T-helper 1 cell treated with Interleukin-12 subunit alpha and Interleukin-12 subunit beta and Interleukin-4 antibody, amounts not matched to agents 30 μg/mL and 1 μg/mL, for 36 hours (primary cell): ENCODE results near the gene SKIDA1.

Experiments used
- H3K27ac Mint-ChIP-seq: one replicate; pipeline ENCODE4 v1.8.0; 2021; ENCODE audit warnings: mild to moderate bottlenecking, mixed read lengths
- H3K27me3 Mint-ChIP-seq: one replicate; pipeline ENCODE4 v1.8.0; 2021; ENCODE audit warnings: low read depth, mixed read lengths
- H3K36me3 Mint-ChIP-seq: one replicate; pipeline ENCODE4 v1.8.0; 2021; ENCODE audit warnings: low read depth, mixed read lengths
- H3K4me1 Mint-ChIP-seq: one replicate; pipeline ENCODE4 v1.8.0; 2021; ENCODE audit warnings: low read depth, mixed read lengths
- H3K4me3 Mint-ChIP-seq: one replicate; pipeline ENCODE4 v1.8.0; 2021; ENCODE audit warnings: mild to moderate bottlenecking, moderate library complexity, mixed read lengths
- H3K9me3 Mint-ChIP-seq: one replicate; pipeline ENCODE4 v1.8.0; 2021; ENCODE audit warnings: mixed read lengths

Gene SKIDA1

DNA sequence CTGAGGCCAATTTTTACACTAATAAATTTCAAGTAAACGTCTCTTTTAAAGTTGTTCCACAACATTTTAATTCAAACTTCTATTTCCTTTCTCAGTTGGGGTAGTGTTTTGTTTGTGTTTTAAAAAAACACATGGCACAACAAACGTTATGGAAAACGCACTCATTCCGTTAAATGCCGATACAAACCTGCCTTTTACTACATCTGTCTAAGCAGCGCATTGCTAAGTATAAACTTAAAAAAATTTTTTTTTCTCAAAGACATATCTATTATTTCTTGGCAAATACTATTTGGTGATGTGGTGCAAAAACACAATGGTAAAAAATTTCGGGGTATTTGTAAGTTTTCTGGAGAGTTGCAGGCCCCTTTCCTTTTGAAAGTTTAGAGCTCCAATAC lies 1.4 kb downstream of the SKIDA1 start:
- H3K36me3 Mint-ChIP-seq = peaks cover 5% of the 10 kb centered on the region
- H3K4me1 Mint-ChIP-seq = peaks cover 39% of the 10 kb centered on the region
- no peak overlapping the region for H3K4me3 Mint-ChIP-seq
- no peak overlapping the region for H3K27ac Mint-ChIP-seq
- peaks cover 74% of the 10 kb centered on the region for H3K27me3 Mint-ChIP-seq
- H3K9me3 Mint-ChIP-seq = no peaks in the 10 kb centered on the region

DNA sequence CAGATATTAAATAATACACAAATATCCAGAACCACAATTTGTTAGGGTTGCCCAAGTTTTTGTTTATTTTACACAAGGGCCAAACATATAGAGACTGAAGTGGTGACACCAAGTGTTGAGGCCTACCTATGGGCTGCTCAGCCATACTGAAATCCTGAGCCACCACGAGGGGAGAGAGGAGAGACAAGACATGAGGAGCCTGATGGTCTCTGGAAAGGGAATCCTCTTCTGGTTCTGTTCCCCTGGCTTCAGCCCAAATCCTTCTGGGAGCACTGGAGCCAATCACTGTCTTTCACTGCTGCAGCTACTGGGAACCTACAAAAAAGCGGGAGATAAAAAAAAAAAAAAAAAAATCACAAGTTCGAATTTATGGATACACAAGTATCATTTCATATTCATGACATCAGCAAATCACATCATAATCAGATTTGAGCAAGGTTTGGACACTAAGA lies 1.9 kb downstream of the SKIDA1 start:
- peak overlapping the region; percentile 44 for H3K4me3 Mint-ChIP-seq
- H3K27ac Mint-ChIP-seq = peak overlapping the region; percentile 2

DNA sequence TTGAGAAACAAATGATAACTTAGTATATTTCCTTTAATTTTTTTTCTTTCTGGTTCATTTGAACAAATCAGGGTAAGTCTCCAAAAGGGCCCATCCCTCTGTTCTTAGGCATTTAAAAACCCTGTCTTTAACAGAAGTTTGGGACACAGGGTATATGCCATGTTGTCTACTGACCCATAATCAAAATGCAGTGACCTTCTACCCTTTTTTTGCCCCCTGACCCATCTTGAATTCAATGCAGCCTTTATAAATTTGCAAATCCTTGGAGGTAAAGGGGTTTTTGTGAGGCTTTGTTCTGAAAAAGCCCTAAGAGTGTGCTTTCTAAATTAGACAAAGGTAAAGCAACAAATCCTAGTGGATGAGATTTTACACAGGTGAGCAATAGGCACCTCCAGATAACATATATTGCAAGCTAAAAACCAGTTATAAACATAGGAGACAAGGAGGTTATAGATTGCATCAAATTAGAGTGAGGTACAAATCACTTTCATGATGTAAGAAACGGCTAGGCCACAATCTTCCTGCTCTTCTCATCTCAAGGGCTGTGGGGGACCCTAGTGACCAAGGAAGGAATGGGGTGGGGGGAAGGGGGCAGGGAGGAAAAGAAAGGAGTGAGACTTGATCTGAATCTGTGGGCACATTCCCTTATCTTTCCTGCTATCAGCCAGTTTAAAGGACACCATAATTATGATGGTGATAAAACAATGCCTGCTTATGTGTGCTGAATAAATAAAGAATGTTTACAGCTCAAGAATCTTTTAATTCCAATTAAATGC lies 2.7 kb downstream of the SKIDA1 start:
- no peak overlapping the region for H3K27ac Mint-ChIP-seq
- no peaks in the 10 kb centered on the region for H3K9me3 Mint-ChIP-seq
- H3K27me3 Mint-ChIP-seq = peaks cover 74% of the 10 kb centered on the region
- H3K4me3 Mint-ChIP-seq = no peak overlapping the region
- peaks cover 50% of the 10 kb centered on the region for H3K4me1 Mint-ChIP-seq
- H3K36me3 Mint-ChIP-seq = peaks cover 5% of the 10 kb centered on the region

More for the DNA sequence above, 1.9 kb downstream of the SKIDA1 start:
- Mint-ChIP-seq H3K9me3 (no peaks in the 10 kb centered on the region), H3K4me1 (peaks cover 43% of the 10 kb centered on the region), H3K36me3 (peaks cover 5% of the 10 kb centered on the region), H3K27me3 (peaks cover 74% of the 10 kb centered on the region)

DNA sequence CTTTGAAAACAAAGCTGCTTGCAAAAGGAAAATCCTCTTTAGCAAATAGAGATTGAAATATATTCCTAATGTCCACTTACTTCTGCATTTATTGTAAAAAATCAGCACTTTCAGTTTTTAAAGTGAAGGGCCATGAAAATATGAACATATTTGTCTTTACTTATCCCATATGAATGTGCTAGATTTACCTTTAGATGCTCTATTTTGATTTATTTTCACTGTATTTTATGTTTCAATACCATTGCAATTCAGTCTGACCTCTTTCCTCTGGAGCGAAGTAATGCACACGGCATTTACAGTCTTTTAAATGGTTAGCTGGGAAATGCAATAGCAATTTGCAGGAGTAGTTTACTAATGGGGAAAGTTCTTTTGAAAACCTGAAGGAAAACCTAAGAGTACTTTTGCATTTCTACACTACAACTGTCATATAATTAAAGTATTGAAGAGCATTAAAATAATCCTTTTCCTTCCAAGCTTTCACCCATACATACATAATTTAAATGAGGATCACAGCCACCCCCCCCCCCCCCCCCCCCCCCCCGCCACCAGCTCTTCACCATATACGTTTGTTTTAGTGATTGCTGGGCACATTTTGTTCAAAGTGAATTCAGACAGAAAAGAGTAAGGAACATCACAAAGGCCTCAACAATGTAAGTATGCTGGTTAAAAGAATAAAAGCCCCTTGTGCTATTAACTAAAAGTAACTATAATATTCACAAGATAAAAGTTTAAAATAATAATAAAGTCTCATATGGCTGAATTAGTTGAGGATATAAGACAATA lies 3.5 kb downstream of the SKIDA1 start:
- no peak overlapping the region for H3K4me3 Mint-ChIP-seq
- no peak overlapping the region for H3K27ac Mint-ChIP-seq
- no peaks in the 10 kb centered on the region for H3K9me3 Mint-ChIP-seq
- peaks cover 72% of the 10 kb centered on the region for H3K27me3 Mint-ChIP-seq
- H3K4me1 Mint-ChIP-seq = peaks cover 53% of the 10 kb centered on the region
- H3K36me3 Mint-ChIP-seq = peaks cover 5% of the 10 kb centered on the region

DNA sequence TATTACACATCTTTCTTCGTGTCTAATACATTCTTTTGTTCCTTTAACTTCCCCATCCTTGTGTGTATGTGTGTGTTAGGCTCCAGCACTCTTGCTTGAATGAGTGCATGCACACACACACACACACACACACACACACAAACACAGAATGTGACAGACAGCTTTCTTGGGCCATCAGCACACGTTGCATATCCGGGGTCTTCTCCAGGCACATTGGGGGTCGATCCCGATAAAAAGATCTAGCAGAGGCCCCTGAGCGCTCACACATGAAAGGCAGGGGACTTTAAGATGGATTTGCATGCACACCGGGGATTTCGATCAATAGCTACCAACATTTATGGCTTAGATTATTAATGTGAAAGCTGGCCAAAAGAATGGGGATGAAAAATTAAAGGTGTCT lies 4.5 kb downstream of the SKIDA1 start:
- Mint-ChIP-seq H3K9me3 (no peaks in the 10 kb centered on the region), H3K27ac (no peak overlapping the region), H3K4me1 (peaks cover 52% of the 10 kb centered on the region), H3K36me3 (peaks cover 2% of the 10 kb centered on the region), H3K4me3 (peak overlapping the region; percentile 22), H3K27me3 (peaks cover 72% of the 10 kb centered on the region)

DNA sequence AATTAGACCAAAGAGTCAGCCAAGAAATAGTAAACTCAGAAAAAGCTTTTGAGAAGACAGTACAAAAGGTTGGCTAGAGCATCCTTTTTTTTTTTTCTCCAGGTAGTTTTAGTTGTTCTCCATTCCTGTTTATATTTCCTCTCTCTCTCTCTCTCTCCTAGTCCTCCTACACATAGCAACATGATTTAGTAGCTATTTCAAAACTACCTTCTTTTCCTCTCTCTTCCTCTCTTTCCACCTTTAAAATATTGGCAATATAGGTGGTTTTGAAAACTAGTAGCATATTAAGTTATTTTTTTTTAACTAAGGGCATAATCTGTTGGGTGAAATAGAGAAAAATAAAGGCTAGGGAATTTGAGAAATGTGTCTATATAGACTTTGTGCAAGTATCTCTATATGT lies 5.0 kb downstream of the SKIDA1 start:
- H3K4me1 Mint-ChIP-seq = peaks cover 53% of the 10 kb centered on the region
- peak overlapping the region; percentile 84 for H3K4me3 Mint-ChIP-seq
- peak overlapping the region; percentile 26 for H3K27ac Mint-ChIP-seq
- H3K9me3 Mint-ChIP-seq = no peaks in the 10 kb centered on the region
- H3K36me3 Mint-ChIP-seq = peaks cover 2% of the 10 kb centered on the region
- peaks cover 75% of the 10 kb centered on the region for H3K27me3 Mint-ChIP-seq

DNA sequence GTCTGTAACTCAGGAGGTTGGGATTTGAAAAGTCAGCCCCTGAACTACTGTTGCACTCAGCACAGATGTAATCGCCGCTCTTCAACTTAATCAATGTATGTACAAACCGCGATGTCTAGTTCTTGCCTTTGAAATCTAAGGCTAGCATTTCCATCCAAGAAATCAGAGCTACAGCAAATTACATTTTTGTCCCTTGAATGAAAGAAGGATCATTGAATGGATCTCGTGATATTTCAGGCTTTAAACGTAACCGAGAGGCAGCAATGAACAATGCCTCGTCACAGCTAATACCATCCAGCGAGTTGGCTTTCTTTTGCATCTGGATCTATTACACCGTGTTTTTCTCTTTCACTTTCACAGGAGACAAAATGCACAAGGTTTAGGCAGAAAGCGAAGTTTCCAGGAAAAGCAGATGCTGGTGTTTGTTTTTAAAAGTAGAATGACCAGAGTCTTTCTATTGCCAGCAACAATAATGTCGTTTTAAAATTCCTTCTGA lies 5.5 kb downstream of the SKIDA1 start:
- peaks cover 75% of the 10 kb centered on the region for H3K27me3 Mint-ChIP-seq
- peak overlapping the region; percentile 84 for H3K4me3 Mint-ChIP-seq
- H3K36me3 Mint-ChIP-seq = peaks cover under 1% of the 10 kb centered on the region
- H3K27ac Mint-ChIP-seq = peak overlapping the region; percentile 53
- H3K9me3 Mint-ChIP-seq = no peaks in the 10 kb centered on the region
- H3K4me1 Mint-ChIP-seq = peaks cover 48% of the 10 kb centered on the region

DNA sequence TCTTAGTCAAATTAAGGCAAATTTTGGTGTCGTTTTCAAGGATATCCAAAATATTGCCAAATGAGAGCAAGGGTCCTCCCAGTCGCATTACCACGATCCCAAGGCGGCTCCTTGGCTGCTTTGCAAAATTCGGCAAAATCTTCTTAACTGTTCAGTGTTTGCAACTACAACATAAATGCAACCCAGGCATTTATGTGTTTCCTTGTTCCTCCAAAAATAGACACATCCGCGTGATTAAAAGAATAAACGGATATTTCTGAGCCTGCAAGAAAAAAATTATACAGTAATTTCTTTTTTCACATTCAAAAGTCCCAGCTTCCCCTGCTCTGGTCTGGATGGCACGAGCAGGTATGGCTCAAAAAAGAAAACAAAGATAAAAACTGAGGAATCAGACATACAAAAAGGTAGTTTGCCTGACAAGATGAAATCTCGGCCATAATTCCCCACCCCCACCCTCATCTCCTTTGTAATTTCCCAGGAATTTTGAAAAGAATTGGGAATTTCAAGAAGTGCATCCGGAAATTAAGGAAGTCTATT lies 6.0 kb downstream of the SKIDA1 start:
- peaks cover 43% of the 10 kb centered on the region for H3K4me1 Mint-ChIP-seq
- peaks cover 75% of the 10 kb centered on the region for H3K27me3 Mint-ChIP-seq
- H3K27ac Mint-ChIP-seq = no peak overlapping the region

DNA sequence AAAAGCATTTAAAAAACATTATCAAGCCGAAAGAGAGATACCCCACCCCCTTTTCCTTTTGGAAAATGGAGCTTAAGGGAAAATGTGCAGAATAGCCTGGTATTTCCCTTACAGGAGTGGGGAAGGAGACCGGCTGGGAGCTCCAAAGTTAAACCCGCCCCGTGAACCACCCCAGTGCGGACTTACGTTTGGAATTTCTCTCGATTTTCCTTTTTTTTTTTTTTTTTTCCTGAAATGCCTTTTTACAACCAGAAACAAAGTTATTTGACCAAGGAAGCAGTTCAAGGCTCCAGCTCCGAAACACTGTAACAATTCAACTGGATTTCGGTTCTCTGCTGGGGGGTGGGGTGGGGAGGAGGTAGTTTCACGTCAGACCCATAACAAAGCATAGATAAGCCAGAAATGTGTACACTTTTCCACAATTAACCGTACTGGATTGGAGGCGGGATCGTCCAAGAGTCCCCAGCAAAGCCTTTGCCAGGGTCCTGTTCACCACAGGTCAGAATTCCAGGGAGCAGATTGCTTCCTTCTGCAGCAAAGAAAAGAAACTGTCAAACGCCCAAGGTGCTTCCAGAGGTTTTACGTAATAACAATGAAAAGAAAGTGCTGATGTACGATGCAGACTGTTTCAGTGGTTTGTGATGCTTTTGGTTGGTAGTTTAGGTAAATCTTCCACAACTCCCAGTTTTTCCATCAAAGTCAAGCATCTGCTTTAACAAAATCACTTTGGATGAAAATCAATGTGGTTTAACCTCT lies 6.7 kb downstream of the SKIDA1 start:
- H3K4me1 Mint-ChIP-seq = peaks cover 43% of the 10 kb centered on the region
- no peaks in the 10 kb centered on the region for H3K9me3 Mint-ChIP-seq
- H3K36me3 Mint-ChIP-seq = no peaks in the 10 kb centered on the region
- peak overlapping the region; percentile 41 for H3K27ac Mint-ChIP-seq
- H3K4me3 Mint-ChIP-seq = peak overlapping the region; percentile 84
- H3K27me3 Mint-ChIP-seq = peaks cover 78% of the 10 kb centered on the region

More for the DNA sequence above, 6.0 kb downstream of the SKIDA1 start:
- Mint-ChIP-seq H3K36me3 (no peaks in the 10 kb centered on the region), H3K4me3 (peak overlapping the region; percentile 84), H3K9me3 (no peaks in the 10 kb centered on the region)

DNA sequence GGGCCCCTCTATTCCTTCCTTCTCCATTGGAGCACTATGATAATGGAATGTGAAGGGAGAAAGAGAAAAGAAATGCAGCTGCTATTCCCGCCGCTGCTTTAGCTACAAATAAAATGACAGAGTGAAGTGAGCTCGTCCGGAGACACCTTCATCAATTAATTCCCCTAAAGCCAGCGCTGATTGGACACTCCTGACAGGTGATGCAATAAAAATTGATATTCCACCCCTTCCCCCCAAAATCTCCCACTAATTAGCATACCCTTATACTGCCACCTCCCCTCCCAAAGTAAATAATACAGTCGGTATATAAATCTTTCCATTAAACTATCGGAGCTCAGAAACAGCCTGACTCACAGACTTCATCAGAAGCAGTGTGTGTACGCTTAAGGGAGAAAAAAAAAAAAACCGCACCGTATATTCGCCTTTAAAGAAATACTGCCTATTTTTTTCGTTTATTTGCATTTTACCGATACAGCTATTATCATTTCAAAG lies 7.3 kb downstream of the SKIDA1 start:
- H3K27me3 Mint-ChIP-seq = peaks cover 78% of the 10 kb centered on the region
- no peaks in the 10 kb centered on the region for H3K36me3 Mint-ChIP-seq
- H3K9me3 Mint-ChIP-seq = no peaks in the 10 kb centered on the region
- H3K4me1 Mint-ChIP-seq = peaks cover 40% of the 10 kb centered on the region
- peak overlapping the region; percentile 66 for H3K4me3 Mint-ChIP-seq
- H3K27ac Mint-ChIP-seq = peak overlapping the region; percentile 29

DNA sequence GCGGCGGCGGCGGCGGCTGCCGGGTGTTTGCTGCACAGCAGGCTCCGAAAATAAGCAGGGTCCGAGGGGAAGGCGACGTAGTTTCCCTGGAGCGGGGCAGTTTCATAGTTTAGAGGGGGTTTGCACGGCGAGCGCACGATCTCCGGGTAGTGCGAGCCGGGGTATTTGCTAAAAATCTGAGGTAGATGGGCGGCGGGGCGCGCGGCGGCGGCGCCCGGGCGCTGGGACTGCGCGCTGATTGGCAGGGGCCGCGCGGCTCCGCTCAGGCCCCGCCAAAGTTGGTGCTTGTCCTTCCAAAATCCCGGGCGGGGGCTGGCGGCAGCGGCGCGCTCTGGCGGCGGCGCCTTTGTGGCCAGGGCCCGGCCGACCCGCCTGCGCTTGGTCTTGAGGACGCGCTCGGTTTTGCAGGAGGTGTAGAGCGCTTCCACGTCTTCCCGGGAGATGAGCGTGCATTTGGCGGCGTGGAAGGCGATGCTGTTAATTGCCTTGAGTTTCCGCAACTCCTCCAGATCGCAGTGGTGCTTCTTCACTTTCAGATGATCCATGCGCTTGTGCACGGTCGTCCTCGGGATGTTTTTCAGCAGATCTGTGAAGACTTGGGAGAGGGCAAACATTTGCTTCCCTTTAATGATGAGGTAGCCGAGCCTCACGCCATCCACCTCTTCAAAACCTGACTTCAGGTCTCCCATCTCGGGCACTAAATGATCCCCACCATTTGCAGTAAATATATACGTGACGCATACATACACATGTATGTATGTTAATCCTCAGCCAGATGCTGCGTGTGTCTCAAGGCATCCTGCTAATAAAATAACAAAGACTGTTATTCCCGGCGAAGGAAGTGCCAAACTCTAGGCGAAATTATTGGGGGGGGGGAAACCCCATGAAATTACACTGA lies 8.1 kb downstream of the SKIDA1 start:
- peaks cover 40% of the 10 kb centered on the region for H3K4me1 Mint-ChIP-seq
- no peaks in the 10 kb centered on the region for H3K36me3 Mint-ChIP-seq
- H3K4me3 Mint-ChIP-seq = peak overlapping the region; percentile 75
- peak overlapping the region; percentile 31 for H3K27ac Mint-ChIP-seq
- no peaks in the 10 kb centered on the region for H3K9me3 Mint-ChIP-seq
- H3K27me3 Mint-ChIP-seq = peaks cover 85% of the 10 kb centered on the region

DNA sequence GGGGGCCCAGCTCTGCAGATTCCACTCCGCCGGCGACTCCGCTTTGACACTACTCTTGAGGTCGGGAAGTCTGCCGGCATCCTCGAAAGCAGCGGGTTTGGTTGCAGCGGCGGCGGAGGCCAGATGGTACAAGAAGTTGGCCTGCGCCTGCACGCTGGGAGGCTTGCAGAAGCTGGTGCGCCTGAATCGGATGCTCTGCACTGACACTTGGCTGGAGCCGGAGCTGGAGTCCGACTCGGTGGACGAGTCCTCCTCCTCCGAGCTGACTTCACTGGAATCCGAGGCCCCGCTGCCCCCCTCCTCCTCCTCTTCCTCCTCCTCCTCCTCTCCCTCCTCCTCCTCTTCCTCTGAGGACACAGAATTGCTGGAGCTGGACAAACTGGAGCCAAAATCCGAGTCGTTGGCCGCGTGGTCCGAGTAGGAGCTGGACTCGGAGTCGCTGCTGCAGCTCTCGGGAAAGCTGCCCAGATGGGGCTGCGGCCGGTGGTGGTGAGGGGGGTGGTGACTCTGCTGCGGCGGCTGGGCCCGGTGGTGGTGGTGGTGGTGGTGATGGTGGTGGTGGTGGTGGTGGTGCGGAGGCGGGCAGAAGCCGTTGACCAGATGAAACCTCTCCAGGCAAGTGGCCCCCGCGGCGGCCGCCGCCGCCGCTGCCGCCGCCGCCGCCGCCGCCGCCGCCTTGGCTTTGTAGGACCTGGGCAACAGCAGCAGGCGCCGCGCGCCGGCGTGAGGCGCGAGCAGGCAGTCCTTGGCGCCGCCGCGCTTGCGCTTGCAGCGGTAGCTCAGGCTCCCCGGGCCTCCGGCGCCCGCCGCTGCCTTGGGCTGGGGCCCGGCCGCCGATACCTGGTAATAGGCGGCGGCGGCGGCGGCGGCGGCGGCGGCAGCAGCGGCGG lies 9.0 kb downstream of the SKIDA1 start:
- peaks cover 40% of the 10 kb centered on the region for H3K4me1 Mint-ChIP-seq
- no peak overlapping the region for H3K27ac Mint-ChIP-seq
- peaks cover 88% of the 10 kb centered on the region for H3K27me3 Mint-ChIP-seq
- H3K36me3 Mint-ChIP-seq = no peaks in the 10 kb centered on the region
- no peaks in the 10 kb centered on the region for H3K9me3 Mint-ChIP-seq
- peak overlapping the region; percentile 75 for H3K4me3 Mint-ChIP-seq
